Gastroesophageal sphincter (tissue), 3 donors: Measurements from ENCODE around the gene AP1M2.

ENCODE experiments used
- EP300 ChIP-seq: sonication (generic); formaldehyde crosslinking; IDR thresholded peaks from one replicate; pipeline ENCODE4 v1.6.1; 2017; ENCODE audit warnings: antibody characterized with exemption, mild to moderate bottlenecking
- POLR2A ChIP-seq, 2 donors: fragments of 450-650 bp; IDR thresholded peaks; one replicate each; pipeline ENCODE4 v1.6.1; 2017; ENCODE audit warnings: antibody characterized with exemption in 2 of 2, mild to moderate bottlenecking in 2 of 2, moderate library complexity in 1 of 2
- TF ChIP-seq, protein P1 (sequence below), 4 experiments: fragments of 200-600 bp in 2 of 4; fragments of 450-650 bp in 2 of 4; sonication (generic) in 1 of 4; IDR thresholded peaks; one replicate each; pipeline ENCODE4 v1.5.1; 2017 to 2019; ENCODE audit warnings: antibody characterized with exemption in 4 of 4, mild to moderate bottlenecking in 2 of 4, moderate library complexity in 2 of 4

DNA sequence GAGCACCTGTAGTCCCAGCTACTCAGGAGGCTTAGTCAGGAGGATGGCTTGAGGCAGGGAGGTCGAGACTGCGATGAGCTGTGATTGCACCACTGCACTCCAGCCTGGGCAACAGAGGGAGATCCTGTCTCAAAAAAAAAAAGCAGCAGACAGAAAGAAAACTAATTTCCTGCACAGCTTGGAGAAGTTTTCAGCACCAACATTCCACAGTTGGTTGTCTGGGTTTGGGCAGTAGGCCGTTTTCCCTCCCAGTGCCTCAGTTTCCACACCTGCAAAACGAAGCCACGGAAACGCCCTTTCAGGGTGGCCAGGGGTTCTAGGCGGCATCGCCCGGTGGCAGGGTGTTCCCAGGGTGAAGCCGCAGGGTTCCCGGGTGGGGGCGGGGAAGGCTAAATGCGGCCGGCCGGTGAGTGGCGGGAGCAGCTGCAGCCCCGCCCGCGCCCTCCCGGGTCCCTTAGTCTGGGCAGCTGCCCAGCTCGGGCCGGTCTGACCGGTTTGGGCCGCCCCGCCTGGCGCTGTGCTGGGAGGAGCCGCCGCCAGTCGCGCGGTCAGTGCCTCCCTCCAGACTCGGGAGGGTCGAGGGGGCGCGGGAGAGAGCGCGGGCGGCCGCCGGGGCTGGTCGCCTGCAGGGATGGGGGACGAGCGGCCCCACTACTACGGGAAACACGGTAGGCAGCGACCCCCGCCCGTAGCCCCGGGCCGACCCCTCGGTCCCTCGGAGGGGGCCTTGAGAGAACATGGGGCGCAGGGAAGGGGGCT is 38.1 kb upstream of the AP1M2 start, which contains the start of gene SLC44A2:
- TF ChIP-seq EP300, result no peak
- TF ChIP-seq, protein P1, sequence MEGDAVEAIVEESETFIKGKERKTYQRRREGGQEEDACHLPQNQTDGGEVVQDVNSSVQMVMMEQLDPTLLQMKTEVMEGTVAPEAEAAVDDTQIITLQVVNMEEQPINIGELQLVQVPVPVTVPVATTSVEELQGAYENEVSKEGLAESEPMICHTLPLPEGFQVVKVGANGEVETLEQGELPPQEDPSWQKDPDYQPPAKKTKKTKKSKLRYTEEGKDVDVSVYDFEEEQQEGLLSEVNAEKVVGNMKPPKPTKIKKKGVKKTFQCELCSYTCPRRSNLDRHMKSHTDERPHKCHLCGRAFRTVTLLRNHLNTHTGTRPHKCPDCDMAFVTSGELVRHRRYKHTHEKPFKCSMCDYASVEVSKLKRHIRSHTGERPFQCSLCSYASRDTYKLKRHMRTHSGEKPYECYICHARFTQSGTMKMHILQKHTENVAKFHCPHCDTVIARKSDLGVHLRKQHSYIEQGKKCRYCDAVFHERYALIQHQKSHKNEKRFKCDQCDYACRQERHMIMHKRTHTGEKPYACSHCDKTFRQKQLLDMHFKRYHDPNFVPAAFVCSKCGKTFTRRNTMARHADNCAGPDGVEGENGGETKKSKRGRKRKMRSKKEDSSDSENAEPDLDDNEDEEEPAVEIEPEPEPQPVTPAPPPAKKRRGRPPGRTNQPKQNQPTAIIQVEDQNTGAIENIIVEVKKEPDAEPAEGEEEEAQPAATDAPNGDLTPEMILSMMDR (IDR thresholded peaks at IDR 0.05), result no peak
- no peak for TF ChIP-seq POLR2A (IDR thresholded peaks at IDR 0.05)
